ENCODE measurements around the gene YIF1A. TPM values are rescaled to one million over a fixed set of nuclear protein-coding genes. Genes with fewer than 3 reads are reported as not detected.

The YIF1A gene
- total RNA-seq, 4 donors from 2014 or later = 77.7 to 168 (median 118) TPM

GRCh38 chr11:66266378-66267038 lies 22.4 kb downstream of the YIF1A start:
- DNase-seq = no peak
- no peaks in the 10 kb centered on the region for H3K27me3 ChIP-seq
- WGBS, 2 donors = 83 to 84% methylated on average over 12 to 17 of the region's 20 CpGs

GRCh38 chr11:66265531-66266377 lies 23.2 kb downstream of the YIF1A start:
- H3K4me3 ChIP-seq (replicated peaks in 1 of 3) = no peak overlapping the region
- peaks cover 15 to 22% of the 10 kb centered on the region in 2 donors for H3K4me1 ChIP-seq
- no peak for TF ChIP-seq POLR2A (IDR thresholded peaks at IDR 0.05)
- no peak for TF ChIP-seq CTCF (IDR thresholded peaks at IDR 0.05)
- H3K9me3 ChIP-seq = no peaks in the 10 kb centered on the region
- no peak overlapping the region for H3K27ac ChIP-seq
- H3K36me3 ChIP-seq = peaks cover 0 to 21% of the 10 kb centered on the region in 2 donors
- intact Hi-C loops (cut with DNase I) = no loop called here
- no peak for DNase-seq
- no peaks in the 10 kb centered on the region for H3K27me3 ChIP-seq
- WGBS, 2 donors = 91 to 94% methylated on average over 8 to 17 of the region's 26 CpGs

More at GRCh38 chr11:66266378-66267038, 22.4 kb downstream of the YIF1A start:
- Histone ChIP-seq H3K4me3 (replicated peaks in 1 of 3) (no peak overlapping the region), H3K9me3 (no peaks in the 10 kb centered on the region), H3K4me1 (peaks cover 15 to 24% of the 10 kb centered on the region in 2 donors), H3K27ac (no peak overlapping the region), H3K36me3 (peaks cover under 1 to 16% of the 10 kb centered on the region in 2 donors)
- TF ChIP-seq CTCF (IDR thresholded peaks at IDR 0.05) (no peak), POLR2A (IDR thresholded peaks at IDR 0.05) (no peak)
- intact Hi-C loops (cut with DNase I) = no loop called here

- Histone ChIP-seq H3K27ac (no peak overlapping the region), H3K9me3 (no peaks in the 10 kb centered on the region), H3K36me3 (peaks cover 0 to 26% of the 10 kb centered on the region in 2 donors), H3K4me1 (peaks cover 14 to 17% of the 10 kb centered on the region in 2 donors), H3K27me3 (no peaks in the 10 kb centered on the region), H3K4me3 (replicated peaks in 1 of 3) (no peak overlapping the region)
- intact Hi-C loops (cut with DNase I) = no loop called here
- TF ChIP-seq POLR2A (IDR thresholded peaks at IDR 0.05) (no peak), CTCF (IDR thresholded peaks at IDR 0.05) (peak in 1 of 6 experiments; percentile 16)
- DNase-seq = no peak
- 75 to 85% methylated on average over 11 to 12 of the region's 12 CpGs for WGBS, 2 donors
These were observed 24.0 kb downstream of the YIF1A start for GRCh38 chr11:66264914-66265313.

DNA sequence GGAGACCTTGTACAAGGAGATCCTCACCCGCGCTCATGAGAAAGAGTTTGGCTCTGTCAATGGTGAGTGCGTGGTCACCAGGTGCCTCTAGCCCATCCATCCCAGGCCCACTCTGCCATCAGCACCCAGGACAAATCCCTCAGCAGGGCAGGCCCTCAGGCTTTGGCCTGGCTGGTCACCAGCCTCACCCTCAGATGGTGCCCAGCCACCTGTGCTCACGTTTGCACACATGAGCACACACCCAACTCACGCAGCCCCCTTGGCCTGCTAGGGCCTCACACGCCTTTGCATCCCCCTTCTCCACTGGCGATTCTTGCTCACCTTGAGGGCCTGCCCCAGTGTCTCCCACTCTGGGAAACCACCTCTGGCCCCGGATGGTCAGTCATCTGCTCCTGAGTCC lies 24.6 kb downstream of the YIF1A start:
- TF ChIP-seq POLR2A (IDR thresholded peaks at IDR 0.05) (no peak), CTCF (IDR thresholded peaks at IDR 0.05) (no peak)
- Histone ChIP-seq H3K36me3 (peaks cover 0 to 28% of the 10 kb centered on the region in 2 donors), H3K9me3 (no peaks in the 10 kb centered on the region), H3K4me3 (replicated peaks in 1 of 3) (no peak overlapping the region), H3K27me3 (no peaks in the 10 kb centered on the region), H3K4me1 (peaks cover 9 to 12% of the 10 kb centered on the region in 2 donors), H3K27ac (no peak overlapping the region)
- intact Hi-C loops (cut with DNase I) = no loop called here
- no peak for DNase-seq
- WGBS, 2 donors = 93 to 96% methylated on average over 8 of the region's 8 CpGs

DNA sequence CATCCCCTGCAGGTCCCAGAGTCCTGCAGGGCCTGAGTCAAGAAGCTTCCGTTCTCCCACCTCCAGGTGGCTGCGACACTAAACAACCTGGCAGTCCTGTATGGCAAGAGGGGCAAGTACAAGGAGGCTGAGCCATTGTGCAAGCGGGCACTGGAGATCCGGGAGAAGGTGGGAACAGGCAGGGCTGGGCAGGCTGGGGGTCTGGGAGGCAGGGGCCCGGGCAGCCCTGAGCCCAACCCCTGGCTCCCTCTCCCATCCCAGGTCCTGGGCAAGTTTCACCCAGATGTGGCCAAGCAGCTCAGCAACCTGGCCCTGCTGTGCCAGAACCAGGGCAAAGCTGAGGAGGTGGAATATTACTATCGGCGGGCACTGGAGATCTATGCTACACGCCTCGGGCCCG lies 25.2 kb downstream of the YIF1A start:
- H3K4me3 ChIP-seq (replicated peaks in 1 of 3) = no peak overlapping the region
- 94 to 96% methylated on average over 7 of the region's 10 CpGs for WGBS, 2 donors
- TF ChIP-seq CTCF (IDR thresholded peaks at IDR 0.05) (no peak), POLR2A (IDR thresholded peaks at IDR 0.05) (no peak)
- no peaks in the 10 kb centered on the region for H3K27me3 ChIP-seq
- intact Hi-C loops (cut with DNase I) = no loop called here
- DNase-seq = no peak
- H3K27ac ChIP-seq = no peak overlapping the region
- peaks cover 0 to 28% of the 10 kb centered on the region in 2 donors for H3K36me3 ChIP-seq
- peaks cover 6 to 11% of the 10 kb centered on the region in 2 donors for H3K4me1 ChIP-seq
- no peaks in the 10 kb centered on the region for H3K9me3 ChIP-seq
